ENCODE measurements around the gene PRND.

Gene PRND

GRCh38 chr20:4736875-4737274, 15.2 kb downstream of the PRND start:
- no peak overlapping the region for H3K4me3 ChIP-seq (ENCODE audit: low read depth, low read length)
- DNase-seq (ENCODE audit: low read depth), result no peak
- TF ChIP-seq, protein P1, sequence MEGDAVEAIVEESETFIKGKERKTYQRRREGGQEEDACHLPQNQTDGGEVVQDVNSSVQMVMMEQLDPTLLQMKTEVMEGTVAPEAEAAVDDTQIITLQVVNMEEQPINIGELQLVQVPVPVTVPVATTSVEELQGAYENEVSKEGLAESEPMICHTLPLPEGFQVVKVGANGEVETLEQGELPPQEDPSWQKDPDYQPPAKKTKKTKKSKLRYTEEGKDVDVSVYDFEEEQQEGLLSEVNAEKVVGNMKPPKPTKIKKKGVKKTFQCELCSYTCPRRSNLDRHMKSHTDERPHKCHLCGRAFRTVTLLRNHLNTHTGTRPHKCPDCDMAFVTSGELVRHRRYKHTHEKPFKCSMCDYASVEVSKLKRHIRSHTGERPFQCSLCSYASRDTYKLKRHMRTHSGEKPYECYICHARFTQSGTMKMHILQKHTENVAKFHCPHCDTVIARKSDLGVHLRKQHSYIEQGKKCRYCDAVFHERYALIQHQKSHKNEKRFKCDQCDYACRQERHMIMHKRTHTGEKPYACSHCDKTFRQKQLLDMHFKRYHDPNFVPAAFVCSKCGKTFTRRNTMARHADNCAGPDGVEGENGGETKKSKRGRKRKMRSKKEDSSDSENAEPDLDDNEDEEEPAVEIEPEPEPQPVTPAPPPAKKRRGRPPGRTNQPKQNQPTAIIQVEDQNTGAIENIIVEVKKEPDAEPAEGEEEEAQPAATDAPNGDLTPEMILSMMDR (IDR thresholded peaks at IDR 0.05; ENCODE audit: low read depth, low read length, missing control alignments), result no peak

DNA sequence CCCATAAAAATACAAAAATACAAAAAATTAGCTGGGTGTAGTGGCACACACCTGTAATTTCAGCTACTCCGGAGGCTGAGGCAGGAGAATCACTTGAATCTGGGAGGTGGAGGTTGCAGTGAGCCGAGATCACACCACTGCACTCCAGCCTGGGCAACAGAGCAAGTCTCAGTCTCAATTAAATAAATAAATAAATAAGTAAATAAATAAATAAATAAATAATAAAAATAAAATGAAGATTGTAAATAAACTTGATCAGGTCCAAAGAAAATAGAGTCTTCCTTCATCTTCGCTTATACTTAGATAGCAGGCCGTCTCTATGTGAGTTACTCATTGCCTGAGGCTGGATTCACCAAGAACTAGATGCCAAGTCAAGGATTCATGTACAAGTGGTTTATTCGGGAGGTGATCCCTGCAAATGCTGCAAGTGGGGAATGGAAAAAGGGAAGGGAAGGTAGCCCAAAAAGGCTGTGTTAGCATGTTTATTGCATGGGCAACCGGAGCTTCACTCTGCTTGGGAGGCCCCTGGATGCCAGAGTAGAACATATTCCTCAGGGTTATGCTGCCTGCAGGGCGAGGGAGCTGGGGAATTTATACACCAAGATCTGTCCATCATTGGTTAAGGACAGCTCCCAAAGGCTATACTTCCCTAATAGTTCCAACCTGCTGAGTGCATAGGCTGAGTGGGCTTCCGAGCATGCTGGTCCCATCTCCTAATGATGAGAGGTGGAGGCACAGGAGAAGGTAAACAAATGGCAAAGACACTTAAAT, 16.3 kb downstream of the PRND start:
- no peak overlapping the region for H3K4me3 ChIP-seq (ENCODE audit: low read depth, low read length)
- DNase-seq (ENCODE audit: low read depth), result no peak
- TF ChIP-seq, protein P1 (IDR thresholded peaks at IDR 0.05; ENCODE audit: low read depth, low read length, missing control alignments), result no peak

DNA sequence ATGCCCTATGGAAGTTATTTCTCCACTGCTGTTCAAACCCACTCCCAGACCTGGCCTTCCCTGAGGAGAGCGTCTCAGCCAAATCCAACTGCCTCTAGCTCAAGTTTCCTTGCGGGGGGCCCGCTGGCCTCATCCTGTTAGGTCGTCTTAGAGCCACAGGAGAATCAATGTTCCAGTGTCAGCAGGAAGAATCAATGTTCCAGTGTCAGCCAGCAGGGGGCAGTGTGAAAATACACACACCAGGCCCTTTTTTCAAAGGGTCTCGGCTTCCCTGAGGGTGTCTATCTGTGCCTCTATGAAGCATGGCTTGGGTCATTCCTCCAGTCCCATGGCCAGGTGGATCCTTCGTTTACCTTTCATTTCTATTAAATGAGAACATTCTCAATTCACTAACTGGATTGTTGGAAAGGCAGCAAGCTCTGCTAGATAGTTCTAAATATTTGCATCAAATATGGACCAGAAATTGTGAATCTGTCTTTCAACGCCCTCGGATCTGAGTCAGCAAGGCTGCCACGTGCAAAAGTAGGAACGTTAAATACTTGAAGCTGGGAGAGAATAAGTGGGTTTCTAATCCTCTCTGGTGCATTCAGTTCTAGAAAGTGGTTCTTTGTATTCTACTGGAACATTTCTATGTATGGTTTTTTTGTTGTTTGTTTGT, 19.2 kb downstream of the PRND start:
- TF ChIP-seq, protein P1 (IDR thresholded peaks at IDR 0.05; ENCODE audit: low read depth, low read length, missing control alignments), result peak; percentile 84
- DNase-seq (ENCODE audit: low read depth), result no peak
- no peak overlapping the region for H3K4me3 ChIP-seq (ENCODE audit: low read depth, low read length)

DNA sequence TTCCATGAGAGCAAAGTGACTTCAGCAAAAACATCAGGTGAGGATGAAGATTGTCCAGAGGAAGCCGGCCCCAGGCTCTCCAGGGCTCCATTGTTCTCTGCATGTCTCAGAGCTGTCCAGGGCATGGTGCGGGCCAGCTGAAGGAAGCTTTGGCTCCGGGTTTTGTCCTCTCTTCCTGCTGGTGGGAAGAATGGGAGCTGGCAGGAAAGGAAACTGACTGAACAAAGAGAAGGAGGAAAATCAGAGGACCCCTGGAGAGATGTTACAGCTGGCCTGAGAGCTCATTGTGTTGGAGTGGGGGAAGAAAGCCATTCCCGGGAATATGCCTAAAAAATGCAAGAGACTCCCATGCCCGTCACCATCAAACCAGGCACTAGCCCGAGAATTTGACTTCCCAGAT, 27.1 kb downstream of the PRND start:
- H3K4me3 ChIP-seq (ENCODE audit: low read depth, low read length), result no peak overlapping the region
- no peak for DNase-seq (ENCODE audit: low read depth)

DNA sequence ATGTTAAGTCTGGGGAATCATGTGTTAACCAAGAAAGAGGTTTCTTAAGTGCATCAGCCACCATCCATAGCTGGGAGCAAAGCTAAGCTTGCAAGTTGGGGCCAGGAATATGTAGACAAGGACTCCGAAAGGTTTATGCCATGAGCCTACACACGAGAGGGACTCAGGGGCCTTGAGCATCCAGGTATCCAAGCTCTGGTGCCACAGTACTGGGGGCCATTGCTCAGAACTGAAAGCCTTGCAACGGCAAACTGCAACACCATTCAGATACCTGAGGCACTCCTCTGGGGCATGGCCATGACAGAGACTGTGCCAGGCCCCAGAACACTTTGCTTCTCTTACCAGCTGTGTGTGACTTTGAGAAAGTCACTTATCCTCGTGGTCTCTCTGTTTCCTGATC, 27.6 kb downstream of the PRND start:
- DNase-seq (ENCODE audit: low read depth), result no peak
- TF ChIP-seq, protein P1 (IDR thresholded peaks at IDR 0.05; ENCODE audit: low read depth, low read length, missing control alignments), result no peak
- H3K4me3 ChIP-seq (ENCODE audit: low read depth, low read length), result no peak overlapping the region

More for the DNA sequence above, 27.1 kb downstream of the PRND start:
- TF ChIP-seq, protein P1 (IDR thresholded peaks at IDR 0.05; ENCODE audit: low read depth, low read length, missing control alignments), result no peak

GRCh38 chr20:4750381-4750780, 28.7 kb downstream of the PRND start:
- no peak for DNase-seq (ENCODE audit: low read depth)
- TF ChIP-seq, protein P1 (IDR thresholded peaks at IDR 0.05; ENCODE audit: low read depth, low read length, missing control alignments), result no peak
- H3K4me3 ChIP-seq (ENCODE audit: low read depth, low read length), result no peak overlapping the region
